Activated CD8-positive, alpha-beta memory T cell treated with anti-CD3 and anti-CD28 coated beads, Interleukin-2, amount 50 U/mL, for 48 hours (primary cell): ENCODE results near the gene GASK1B.

Experiments used
- DNase-seq: peaks from one replicate; pipeline ENCODE4 v3.0.0-alpha.2; 2020

Gene GASK1B

GRCh38 chr4:158172261-158173258 is at the start of gene GASK1B:
GASK1B (minus strand) TSS chr4:158173025; CDS start chr4:158171375, 1,650 bp downstream.
- DNase-seq = no peak

DNA sequence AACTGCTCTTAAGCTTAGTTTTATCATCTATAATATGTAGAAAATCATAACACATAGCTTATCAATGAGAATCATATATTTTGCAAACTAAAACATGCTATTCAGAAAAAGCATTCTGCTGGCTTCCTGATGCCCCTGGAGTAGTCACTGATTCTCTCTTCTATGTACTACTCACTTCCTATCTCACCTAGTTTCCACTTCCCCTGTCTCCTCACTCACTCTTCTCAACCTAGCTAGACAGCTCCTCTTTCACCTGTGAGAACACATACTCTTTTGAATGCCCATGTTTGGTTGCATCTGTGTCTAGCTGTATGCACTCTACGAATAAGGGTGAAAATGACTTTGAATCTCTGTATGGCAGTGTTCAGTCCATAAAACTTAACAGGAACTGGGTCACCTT is 46.8 kb upstream of the GASK1B start:
- no peak for DNase-seq

DNA sequence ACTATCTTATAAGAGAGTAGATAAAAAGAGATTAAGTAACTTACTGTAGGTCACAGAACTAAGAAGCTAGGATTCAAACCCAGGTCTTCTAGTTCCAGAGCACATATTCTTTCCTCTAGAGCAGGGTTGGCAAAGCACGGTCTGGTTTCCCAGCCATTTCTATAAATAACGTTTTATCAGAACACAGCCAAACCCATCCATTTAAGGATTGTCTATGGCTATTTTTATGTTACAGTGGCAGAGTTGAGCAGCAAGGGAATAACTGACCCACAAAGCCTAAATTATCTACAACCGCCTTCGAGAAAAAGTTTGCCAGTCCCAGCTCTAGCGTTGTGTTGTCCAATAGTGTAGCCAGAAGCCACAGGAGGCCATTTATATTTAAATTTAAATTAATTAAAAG is 44.9 kb upstream of the GASK1B start:
- DNase-seq = no peak

- no peak for DNase-seq
These were observed 42.0 kb upstream of the GASK1B start for GRCh38 chr4:158214856-158215255.

GRCh38 chr4:158213466-158213865 is 40.6 kb upstream of the GASK1B start:
- no peak for DNase-seq

DNA sequence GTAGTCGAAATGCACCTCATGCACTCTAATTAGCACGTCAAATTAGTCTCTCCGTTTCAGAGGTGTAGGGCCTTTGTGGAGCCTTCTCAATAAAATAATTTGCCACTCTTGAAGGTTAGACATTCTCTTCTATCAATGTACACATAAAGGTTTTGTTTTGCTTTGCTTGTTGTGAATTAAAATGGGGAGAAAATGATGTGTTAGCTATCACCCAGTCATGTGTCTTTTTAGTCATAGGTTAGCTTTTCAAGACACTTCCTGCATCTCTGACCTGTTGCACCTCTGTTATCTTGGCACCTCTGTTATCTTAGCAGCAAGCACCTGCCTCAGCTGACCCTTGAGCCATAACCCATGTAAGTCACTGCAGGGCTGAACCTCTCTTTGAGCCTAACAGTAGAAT is 38.4 kb upstream of the GASK1B start:
- no peak for DNase-seq

DNA sequence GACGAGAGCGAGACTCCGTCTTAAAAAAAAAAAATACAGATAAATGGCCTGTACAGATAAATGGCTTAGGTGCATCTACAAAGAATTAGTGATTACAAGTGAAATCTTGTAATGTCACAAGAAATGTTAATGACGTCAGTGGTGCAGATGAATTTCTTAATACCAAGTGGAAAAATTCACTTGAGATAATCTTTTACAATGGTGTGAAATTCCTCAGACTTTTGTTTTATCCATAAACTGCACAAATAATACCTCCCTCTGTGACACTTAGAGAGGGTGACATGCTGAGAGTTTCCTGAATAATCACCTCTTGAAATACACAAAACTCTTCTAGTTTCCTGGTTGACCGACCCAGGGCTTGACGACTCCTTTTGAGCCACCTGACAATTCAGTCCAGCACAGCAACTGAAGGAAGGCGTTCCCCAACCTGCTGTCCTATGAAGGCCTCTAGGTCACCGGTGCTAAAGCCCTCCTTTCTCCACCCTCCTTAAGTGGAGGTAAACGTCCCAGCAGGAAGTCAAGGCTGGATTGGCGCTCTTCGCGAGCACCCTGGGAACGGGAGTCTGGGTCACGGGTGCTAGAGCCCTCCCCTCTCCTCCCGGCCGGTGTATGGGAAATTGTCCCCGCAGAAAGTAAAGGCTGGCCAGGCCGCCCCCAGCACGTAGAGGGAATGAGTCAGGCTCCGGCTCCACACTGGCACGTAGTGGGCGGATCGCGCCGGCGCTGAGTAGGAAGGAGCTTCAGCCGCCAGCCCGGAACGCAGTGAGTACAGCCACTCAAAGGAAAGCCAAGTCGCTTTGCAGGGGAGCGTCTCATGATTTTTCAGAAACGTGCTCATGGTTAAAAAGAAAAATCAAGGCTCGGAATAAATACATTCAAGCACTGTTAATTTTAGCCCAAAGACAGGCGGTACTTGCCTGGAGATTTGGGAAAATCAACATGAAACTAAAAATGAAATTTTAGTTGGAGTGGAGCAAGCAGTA is 37.3 kb upstream of the GASK1B start, which contains the start of gene TMEM144:
Gene TMEM144 (plus strand): TSS at position 662 of the 983 bp plus-strand sequence. CDS start 2,182 bp downstream, outside the sequence.
- peak; percentile 75 for DNase-seq

DNA sequence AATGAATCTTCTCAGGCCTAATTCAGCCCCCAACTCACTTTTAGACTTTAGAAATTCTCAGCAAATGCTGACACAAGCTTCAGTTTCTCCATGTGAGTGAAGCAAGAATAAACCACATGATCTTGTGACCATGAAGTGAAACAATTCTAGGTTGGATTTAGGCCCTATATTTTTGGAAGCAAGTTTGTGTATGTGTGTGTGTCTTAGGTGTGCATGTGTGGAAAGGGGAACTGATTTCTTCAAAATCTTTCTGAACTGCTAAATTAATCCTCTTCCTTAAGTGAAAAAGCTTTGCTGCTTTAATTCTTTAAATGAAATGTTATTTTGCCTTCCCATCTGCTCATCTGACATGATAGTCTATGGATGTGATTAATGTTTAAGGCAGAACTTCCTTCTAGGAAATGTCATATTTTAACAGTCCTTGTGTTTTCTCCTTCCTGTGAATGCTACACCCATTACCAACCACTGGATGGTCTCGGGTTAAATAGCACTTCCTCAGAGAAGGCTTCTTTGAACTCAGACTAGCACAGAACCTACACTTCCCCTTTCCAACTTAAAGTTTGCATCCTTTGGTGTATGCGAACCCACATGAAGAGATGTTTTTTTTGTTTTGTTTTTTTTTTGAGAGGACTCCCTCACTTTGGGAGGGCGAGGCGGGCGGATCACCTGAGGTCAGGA is 36.3 kb upstream of the GASK1B start:
- no peak for DNase-seq

- DNase-seq = no peak
These were observed 31.1 kb upstream of the GASK1B start for GRCh38 chr4:158203929-158204328.

GRCh38 chr4:158203436-158203835 is 30.6 kb upstream of the GASK1B start:
- no peak for DNase-seq

DNA sequence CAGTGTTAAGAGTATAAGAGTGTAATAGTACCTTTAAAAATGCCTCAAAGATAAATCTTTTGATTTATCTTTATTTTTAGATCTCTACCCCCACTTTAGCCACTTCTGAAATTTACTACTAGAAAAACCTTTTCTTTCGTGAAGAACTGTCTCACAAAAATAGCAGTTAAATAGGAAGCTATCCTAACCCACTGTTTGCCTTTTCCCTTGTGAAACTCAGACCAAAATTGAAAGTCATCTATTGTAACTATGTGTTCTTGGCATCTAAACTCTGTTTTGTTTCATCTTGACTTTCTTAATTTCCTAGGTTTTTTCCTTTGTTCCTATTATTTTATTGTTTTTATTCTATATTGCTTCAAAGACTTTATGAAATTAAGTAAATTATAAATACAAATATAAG is 29.7 kb upstream of the GASK1B start:
- no peak for DNase-seq

DNA sequence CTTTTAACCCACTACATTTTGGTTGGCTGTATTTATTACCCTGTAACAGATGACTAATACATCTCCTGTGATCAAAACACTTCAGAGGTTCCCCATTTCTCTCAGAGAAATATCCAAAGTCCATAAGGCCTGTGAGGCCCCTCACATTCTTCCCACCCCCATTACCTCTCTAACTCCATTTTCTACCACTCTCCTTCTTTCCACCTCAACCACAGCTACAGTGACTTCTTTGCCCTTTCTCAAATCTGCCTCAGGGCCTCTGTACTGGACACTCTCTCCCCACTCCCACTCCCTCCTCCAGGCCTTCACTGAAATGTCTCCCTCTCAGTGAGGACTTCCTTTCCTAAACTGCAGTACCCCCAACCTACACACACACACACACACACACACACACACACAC is 29.1 kb upstream of the GASK1B start:
- no peak for DNase-seq

DNA sequence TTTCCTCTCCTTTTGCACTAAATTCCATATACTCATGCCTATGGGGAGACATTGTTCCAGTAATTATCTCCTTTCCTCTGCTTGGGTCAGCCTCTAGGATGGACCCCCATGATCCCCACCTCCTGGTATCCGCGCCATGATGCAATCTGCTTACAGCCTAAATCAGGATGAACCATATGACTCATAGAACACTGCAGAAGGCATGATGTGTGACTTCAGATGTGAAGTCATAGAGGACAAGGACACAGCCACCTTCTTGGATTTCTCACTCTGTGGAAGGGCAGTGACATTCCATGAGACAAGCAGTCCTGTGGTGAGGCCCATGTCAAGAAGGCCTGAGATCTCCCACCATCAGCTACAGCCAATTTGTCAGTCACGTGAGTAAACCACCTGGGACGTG is 28.5 kb upstream of the GASK1B start:
- DNase-seq = no peak

DNA sequence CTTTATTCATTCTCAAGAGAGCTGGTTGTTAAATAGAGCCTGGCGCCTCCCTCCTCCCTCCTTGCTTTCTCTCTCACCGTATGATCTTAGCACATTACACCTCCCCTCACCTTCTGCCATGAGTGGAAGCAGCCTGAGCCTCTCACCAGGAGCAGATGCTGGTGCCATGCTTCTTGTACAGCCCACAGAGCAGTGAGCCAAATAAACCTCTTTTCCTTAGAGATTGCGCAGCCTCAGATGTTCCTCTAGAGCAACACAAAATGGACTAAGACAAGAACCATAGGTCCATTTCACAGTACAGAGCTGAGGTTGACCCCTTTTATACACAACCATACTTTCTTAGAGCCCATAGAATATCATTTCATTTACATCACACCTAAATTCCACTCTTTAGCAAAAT is 27.4 kb upstream of the GASK1B start:
- DNase-seq = no peak

DNA sequence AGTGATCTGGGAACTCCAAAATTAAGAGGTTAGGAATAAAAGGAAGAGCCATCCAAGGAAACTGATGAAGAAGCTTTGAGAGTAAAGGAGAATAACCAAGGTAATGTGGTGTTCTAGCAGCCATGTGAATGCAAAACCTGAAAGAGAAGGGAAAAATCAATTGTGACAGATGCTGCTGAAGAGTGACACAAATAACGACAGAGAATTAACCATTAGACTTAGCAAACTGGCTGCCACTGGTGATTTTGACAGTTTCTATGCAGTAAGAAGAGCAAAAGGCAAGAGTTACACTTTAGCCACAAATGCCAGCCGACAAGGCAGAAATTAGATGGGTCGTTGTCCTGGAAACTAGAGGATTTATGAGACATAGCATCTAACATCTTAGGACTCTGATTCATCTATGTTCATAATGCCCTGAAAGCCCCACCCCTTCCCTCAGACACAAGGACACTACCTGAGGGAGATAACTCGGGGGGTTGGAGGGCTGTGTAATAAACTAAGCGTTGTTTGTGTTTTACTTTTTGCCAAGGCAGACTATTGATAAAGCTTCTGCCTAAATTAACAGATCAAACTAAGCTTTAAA is 24.5 kb upstream of the GASK1B start:
- DNase-seq = no peak

- DNase-seq = no peak
These were observed 22.5 kb upstream of the GASK1B start for GRCh38 chr4:158195297-158195696.

DNA sequence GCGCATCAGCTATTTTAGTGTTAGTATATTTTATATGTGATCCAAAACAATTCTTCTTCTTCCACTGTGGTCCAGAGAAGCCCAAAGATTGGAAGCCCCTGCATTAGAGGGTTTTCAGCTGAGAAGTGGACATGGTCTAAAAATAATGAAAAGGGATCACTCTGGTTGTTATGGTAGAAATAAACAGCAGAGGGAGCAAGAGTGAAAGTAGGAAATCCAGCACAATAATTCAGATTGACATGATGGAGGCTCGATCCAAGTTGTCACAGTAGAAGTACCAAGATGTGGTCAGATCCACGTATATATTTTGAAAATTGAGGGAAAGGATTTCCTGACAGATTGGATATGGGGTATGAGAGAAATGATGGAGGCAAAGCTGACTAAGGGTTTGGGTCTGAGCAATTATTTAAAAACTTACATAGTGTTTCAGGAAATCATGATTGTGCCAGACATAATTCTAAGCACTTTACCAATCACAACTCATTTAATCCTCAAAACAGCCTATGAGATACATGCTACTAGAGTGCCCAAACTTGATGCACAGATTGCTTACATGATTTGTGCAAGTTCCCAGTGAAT is 20.4 kb upstream of the GASK1B start:
- DNase-seq = no peak

DNA sequence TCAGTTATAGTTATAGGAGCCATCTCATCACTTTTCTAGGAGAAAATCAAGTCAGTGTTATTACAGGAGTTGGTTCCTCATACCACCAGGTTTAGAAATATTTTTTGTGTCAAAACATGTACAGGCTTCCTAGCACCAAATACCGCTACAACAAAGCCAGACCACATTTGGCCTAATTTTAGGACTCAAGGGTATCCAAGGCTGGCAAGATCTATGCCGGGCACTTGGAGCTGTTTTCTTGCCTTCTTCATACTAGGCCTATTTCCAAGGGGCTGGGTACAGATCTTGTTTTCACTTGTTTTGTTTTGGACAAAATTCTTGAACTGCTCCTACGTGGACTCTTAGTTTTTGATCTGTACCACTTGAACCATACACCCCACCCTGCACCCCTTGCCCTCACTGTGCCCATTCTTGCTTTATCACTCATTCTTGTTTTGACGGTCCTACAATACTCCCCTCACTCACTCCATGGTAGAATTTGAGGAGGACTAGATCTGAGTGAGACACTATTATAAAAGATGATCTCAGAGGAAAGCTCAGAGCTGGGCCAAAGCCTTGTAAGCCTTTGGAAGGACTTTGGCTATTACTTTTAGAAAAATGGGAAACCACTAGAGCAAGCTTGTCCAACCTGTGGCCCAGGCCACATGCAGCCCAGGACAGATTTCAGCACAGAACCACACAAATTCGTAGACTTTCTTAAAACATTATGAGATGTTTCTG is 19.8 kb upstream of the GASK1B start:
- DNase-seq = no peak

- DNase-seq = no peak
These were observed 17.9 kb upstream of the GASK1B start for GRCh38 chr4:158190718-158191117.

DNA sequence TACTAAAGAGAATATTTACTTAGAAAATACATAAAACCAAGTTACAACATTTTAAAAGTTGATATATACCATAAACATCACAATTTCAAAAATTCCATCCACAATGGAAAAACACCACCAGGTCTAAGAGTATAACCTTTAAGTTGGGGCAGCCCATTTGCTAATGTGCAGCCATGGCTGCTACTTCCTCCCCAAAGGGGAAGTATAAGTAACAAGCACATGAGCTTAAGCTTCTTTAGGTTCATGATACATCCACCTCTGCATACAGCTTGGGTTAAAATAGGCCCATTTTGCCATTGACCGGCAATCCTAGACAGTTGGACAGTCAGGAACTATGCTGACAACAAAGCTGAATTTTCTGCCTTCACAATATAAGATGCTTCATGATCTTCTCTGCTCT is 16.6 kb upstream of the GASK1B start:
- no peak for DNase-seq

- DNase-seq = no peak
These were observed 14.0 kb upstream of the GASK1B start for GRCh38 chr4:158186815-158187214.
